GM19238 (cell line): ENCODE measurements around the gene LAIR2.

Experiments
- DNase-seq: peaks from one replicate; pipeline ENCODE4 v3.0.0; 2011; ENCODE audit warnings: low spot score; ENCODE audit not compliant: insufficient read length

The LAIR2 gene

GRCh38 chr19:54534156-54534555 lies 31.5 kb downstream of the LAIR2 start:
- no peak for DNase-seq

- no peak for DNase-seq
These were observed 33.0 kb downstream of the LAIR2 start for GRCh38 chr19:54535601-54536000.

- DNase-seq = no peak
These were observed 34.3 kb downstream of the LAIR2 start for GRCh38 chr19:54536956-54537355.

GRCh38 chr19:54541712-54542111 lies 39.1 kb downstream of the LAIR2 start:
- no peak for DNase-seq

GRCh38 chr19:54548806-54549205 lies 46.2 kb downstream of the LAIR2 start:
- DNase-seq = no peak

- no peak for DNase-seq
These were observed 46.6 kb downstream of the LAIR2 start for GRCh38 chr19:54549224-54549623.

GRCh38 chr19:54551293-54551692 lies 48.7 kb downstream of the LAIR2 start:
- no peak for DNase-seq

- DNase-seq = no peak
These were observed 49.6 kb downstream of the LAIR2 start for GRCh38 chr19:54551950-54552912.

GRCh38 chr19:54552913-54553310 lies 50.3 kb downstream of the LAIR2 start:
- DNase-seq = no peak

GRCh38 chr19:54554006-54554405 lies 51.4 kb downstream of the LAIR2 start:
- no peak for DNase-seq

- no peak for DNase-seq
These were observed 52.3 kb downstream of the LAIR2 start for GRCh38 chr19:54554896-54555295.

GRCh38 chr19:54556194-54556593 lies 53.6 kb downstream of the LAIR2 start:
- DNase-seq = no peak

- DNase-seq = no peak
These were observed 55.7 kb downstream of the LAIR2 start for GRCh38 chr19:54558339-54558738.
